GM19395 (cell line): ENCODE data around the gene ZCCHC24.

Experiments used
- ATAC-seq: cut with Tn5 transposase; IDR thresholded peaks from one replicate; pipeline ENCODE4 v1.9.1; 2021; ENCODE audit warnings: mild to moderate bottlenecking, moderate library complexity; ENCODE audit not compliant: unreplicated experiment

Gene ZCCHC24

GRCh38 chr10:79401015-79401921, 44.2 kb downstream of the ZCCHC24 start:
- ATAC-seq, result no peak

GRCh38 chr10:79400146-79401004, 45.0 kb downstream of the ZCCHC24 start:
- ATAC-seq, result no peak

GRCh38 chr10:79399223-79399831, 46.1 kb downstream of the ZCCHC24 start:
- ATAC-seq, result no peak

GRCh38 chr10:79398642-79399041, 46.8 kb downstream of the ZCCHC24 start:
- ATAC-seq, result no peak

- no peak for ATAC-seq
Measured at GRCh38 chr10:79397575-79398303, 47.7 kb downstream of the ZCCHC24 start.

GRCh38 chr10:79397051-79397450, 48.4 kb downstream of the ZCCHC24 start:
- no peak for ATAC-seq

- no peak for ATAC-seq
Measured at GRCh38 chr10:79396520-79396919, 48.9 kb downstream of the ZCCHC24 start.

GRCh38 chr10:79394664-79395063, 50.8 kb downstream of the ZCCHC24 start:
- ATAC-seq, result no peak

- no peak for ATAC-seq
Measured at GRCh38 chr10:79393924-79394610, 51.4 kb downstream of the ZCCHC24 start.

GRCh38 chr10:79393221-79393923, 52.1 kb downstream of the ZCCHC24 start:
- ATAC-seq, result no peak

GRCh38 chr10:79392506-79393176, 52.8 kb downstream of the ZCCHC24 start:
- no peak for ATAC-seq

GRCh38 chr10:79392020-79392398, 53.4 kb downstream of the ZCCHC24 start:
- no peak for ATAC-seq

GRCh38 chr10:79391231-79392019, 54.0 kb downstream of the ZCCHC24 start:
- ATAC-seq, result no peak

GRCh38 chr10:79390551-79391229, 54.7 kb downstream of the ZCCHC24 start:
- ATAC-seq, result no peak

- ATAC-seq, result no peak
Measured at GRCh38 chr10:79390057-79390456, 55.4 kb downstream of the ZCCHC24 start.

- no peak for ATAC-seq
Measured at GRCh38 chr10:79387974-79388850, 57.2 kb downstream of the ZCCHC24 start.
